Endothelial cell of umbilical vein (primary cell): ENCODE results near the gene JAG2. TPM values are rescaled to one million over a fixed set of nuclear protein-coding genes. Genes with fewer than 3 reads are reported as not detected.

Experiments
- BruUV-seq: library from RNA; stranded (reverse); fragments of 400-500 nt; replicated peaks from 2 replicates; lab custom pipeline; 2021; lab: Mats Ljungman, UMichigan
- CTCF ChIA-PET: fragments of 300-600, 350-600 bp; sonication (Branson Sonifier 250); formaldehyde crosslinking; loops from one replicate; lab custom pipeline; 2021; ENCODE audit warnings: antibody characterized with exemption, inconsistent platforms; lab: Charles Lee
- POLR2A ChIA-PET: fragments of 300-600, 350-600 bp; sonication (Branson Sonifier 250); formaldehyde crosslinking; loops from one replicate; lab custom pipeline; 2021; ENCODE audit warnings: antibody characterized with exemption, inconsistent platforms; lab: Charles Lee
- DNase-seq: peaks from one replicate; pipeline ENCODE4 v3.0.0-alpha.2; 2011; ENCODE audit warnings: low read depth, low spot score
- FAIRE-seq: peaks from 2 replicates; lab custom pipeline; 2011; peaks lifted over from hg19 to GRCh38; lab: Jason Lieb, UNC
- H2AFZ ChIP-seq: 2 replicates; pipeline ENCODE4 v1.6.0; 2012; ENCODE audit warnings: low read depth, low read length, control low read depth, inconsistent platforms
- H3K27ac ChIP-seq: 2 replicates; pipeline ENCODE4 v1.5.1; 2011; ENCODE audit warnings: low read depth, mild to moderate bottlenecking, control low read depth, low read length, moderate library complexity; ENCODE audit not compliant: insufficient read depth
- H3K27me3 ChIP-seq, 2 experiments: 2 replicates each; pipeline versions ENCODE4 v1.6.0 to v1.6.1; 2011; ENCODE audit warnings: low read length in 2 of 2, mixed read lengths in 1 of 2; ENCODE audit not compliant: control insufficient read depth in 2 of 2, insufficient read depth in 2 of 2
- H3K36me3 ChIP-seq, 2 experiments: 2 replicates in 1 of 2; 3 replicates in 1 of 2; pipeline ENCODE4 v1.5.1; 2011; ENCODE audit warnings: low read length in 2 of 2, mild to moderate bottlenecking in 1 of 2, moderate library complexity in 1 of 2; ENCODE audit not compliant: control insufficient read depth in 2 of 2, insufficient read depth in 2 of 2; ENCODE audit errors: extremely low read depth in 1 of 2
- H3K4me1 ChIP-seq: 3 replicates; pipeline ENCODE4 v1.5.1; 2011; ENCODE audit warnings: mild to moderate bottlenecking, low read length; ENCODE audit not compliant: control insufficient read depth, insufficient read depth; ENCODE audit errors: extremely low read depth
- H3K4me2 ChIP-seq: 2 replicates; pipeline ENCODE4 v1.6.1; 2011; ENCODE audit warnings: low read length, control low read depth, mixed read lengths; ENCODE audit not compliant: insufficient read depth
- H3K4me3 ChIP-seq, 3 experiments: fragments of 200-600 bp in 1 of 3; sonication (generic), shearing (Covaris generic) in 1 of 3; replicated peaks in 1 of 3; 2 replicates each; pipeline ENCODE4 v1.5.1; 2011 to 2016; ENCODE audit warnings: control low read depth in 3 of 3, low read length in 3 of 3, mild to moderate bottlenecking in 2 of 3, inconsistent platforms in 1 of 3, low read depth in 1 of 3, moderate library complexity in 1 of 3; ENCODE audit not compliant: insufficient read depth in 1 of 3
- H3K79me2 ChIP-seq: 2 replicates; pipeline ENCODE4 v1.6.0; 2012; ENCODE audit warnings: low read length, inconsistent platforms; ENCODE audit not compliant: control insufficient read depth, insufficient read depth
- H3K9ac ChIP-seq: replicated peaks from 2 replicates; pipeline ENCODE3; 2011; ENCODE audit warnings: low read length, control low read depth; ENCODE audit not compliant: insufficient read depth; ENCODE audit errors: extremely low read depth
- H3K9me1 ChIP-seq: replicated peaks from 3 replicates; pipeline ENCODE4 v1.6.0; 2011; ENCODE audit warnings: mild to moderate bottlenecking, low read length; ENCODE audit not compliant: control insufficient read depth, insufficient read depth; ENCODE audit errors: extremely low read depth
- H3K9me3 ChIP-seq: replicated peaks from 2 replicates; pipeline ENCODE4 v1.5.1; 2012; ENCODE audit warnings: low read length, inconsistent platforms; ENCODE audit not compliant: control insufficient read depth, insufficient read depth
- H4K20me1 ChIP-seq: replicated peaks from 2 replicates; pipeline ENCODE3; 2011; ENCODE audit warnings: mild to moderate bottlenecking, low read length; ENCODE audit not compliant: control insufficient read depth, insufficient read depth; ENCODE audit errors: extremely low read depth
- CTCF ChIP-seq, 2 donors: IDR thresholded peaks; 1 replicate in 1 of 2; 2 replicates in 1 of 2; pipeline ENCODE4 v1.5.1; 2011; ENCODE audit warnings: low read length in 2 of 2, mild to moderate bottlenecking in 2 of 2, moderate library complexity in 2 of 2, control low read depth in 1 of 2, inconsistent platforms in 1 of 2, low read depth in 1 of 2; ENCODE audit not compliant: insufficient read depth in 1 of 2; ENCODE audit errors: extremely low read depth in 1 of 2
- EZH2 ChIP-seq: IDR thresholded peaks from 2 replicates; pipeline ENCODE4 v1.6.1; 2012; ENCODE audit warnings: borderline replicate concordance, low read depth, mild to moderate bottlenecking, moderate library complexity, low read length, inconsistent platforms; ENCODE audit not compliant: severe bottlenecking
- FOS ChIP-seq: IDR thresholded peaks from 2 replicates; pipeline ENCODE4 v1.6.1; 2011; ENCODE audit warnings: mild to moderate bottlenecking, low read length, moderate library complexity, borderline replicate concordance; ENCODE audit not compliant: insufficient read depth
- JUN ChIP-seq: IDR thresholded peaks from 2 replicates; pipeline ENCODE4 v1.6.1; 2011; ENCODE audit warnings: borderline replicate concordance, low read depth; ENCODE audit not compliant: insufficient read length, insufficient read depth
- MAX ChIP-seq: IDR thresholded peaks from 2 replicates; pipeline ENCODE4 v1.6.1; 2011; ENCODE audit not compliant: insufficient read depth, insufficient read length
- MYC ChIP-seq: IDR thresholded peaks from one replicate; pipeline ENCODE4 v1.6.1; 2011; ENCODE audit warnings: mild to moderate bottlenecking, low read depth, low read length
- POLR2A ChIP-seq: IDR thresholded peaks from 2 replicates; pipeline ENCODE4 v1.6.1; 2012; ENCODE audit warnings: low read depth, mild to moderate bottlenecking, control low read depth, low read length
- dilution Hi-C: fragments of 300-500 bp; cut with MboI; formaldehyde crosslinking; loops from one replicate; pipeline ENCODE4 v1.15.0; 2019; ENCODE audit warnings: low sequenced_read_pairs; ENCODE audit not compliant: extremely low pct_ligation_motif_present
- intact Hi-C: fragments of 100-400 bp; cut with micrococcal nuclease; formaldehyde crosslinking; loops from one replicate; pipeline ENCODE4 v1.10.0; 2022
- polyA plus RNA-seq, 4 experiments: library from polyadenylated mRNA; depleted of rRNA in 3 of 4; stranded (reverse) in 3 of 4; unstranded in 1 of 4; fragments of >200 nt; gene quantifications; 2 replicates each; pipeline versions ENCODE4 v1.2.1 to v1.2.3, GENCODE V29; 2011 to 2012; ENCODE audit warnings: missing spikeins in 1 of 4
- total RNA-seq: library from RNA; stranded (reverse); gene quantifications from 2 replicates; pipeline ENCODE4 v1.2.3, GENCODE V29; 2021

Gene JAG2
- total and polyA plus RNA-seq, 2 donors (not counting 3 experiments of a cell fraction or from before 2014, with no cell fraction given) = 105 to 128 TPM

GRCh38 chr14:105095236-105095805 lies 73.3 kb downstream of the JAG2 start:
- no TSS peak for BruUV-seq
- Histone ChIP-seq H3K27ac (no peak overlapping the region), H4K20me1 (no peaks in the 10 kb centered on the region), H3K9me1 (no peaks in the 10 kb centered on the region), H3K4me3 (no peak overlapping the region), H3K4me1 (peaks cover 11% of the 10 kb centered on the region), H3K9ac (no peak overlapping the region), H3K4me2 (no peak overlapping the region), H3K36me3 (no peaks in the 10 kb centered on the region), H2AFZ (no peak overlapping the region), H3K9me3 (no peaks in the 10 kb centered on the region), H3K79me2 (no peaks in the 10 kb centered on the region), H3K27me3 (no peaks in the 10 kb centered on the region)
- CTCF ChIA-PET = interaction anchor here (1.2 to 1.6 kb wide), 2 partner anchors 9 to 257 kb away, joined by 5 to 6 read pairs; no protein-coding TSS in a partner anchor
- TF ChIP-seq FOS (no peak), MYC (no peak), JUN (no peak), EZH2 (no peak), MAX (no peak), CTCF (IDR thresholded peaks at IDR 0.05; ENCODE audit: extremely low read depth in 1 of 2, insufficient read depth in 1 of 2, low read depth in 1 of 2, low read length in 2 of 2) (no peak), POLR2A (no peak)
- intact Hi-C loops = no loop called here
- DNase-seq (no peak), FAIRE-seq (no peak)
- POLR2A ChIA-PET = interaction anchor here (0.6 kb wide), 1 partner anchor 66 kb away, joined by 3 read pairs; no protein-coding TSS in a partner anchor
- dilution Hi-C loops = no loop called here
